Parathyroid adenoma (tissue), 2 donors: Measurements from ENCODE around the gene SLCO2A1.

ENCODE experiments used
- H2AFZ ChIP-seq: fragments of 300-600 bp; sonication (generic); one replicate; pipeline ENCODE4 v1.7.0; 2017; ENCODE audit warnings: antibody characterized with exemption, mild to moderate bottlenecking
- H3K27ac ChIP-seq: fragments of 300-600 bp; sonication (generic); one replicate; pipeline ENCODE4 v1.7.0; 2017
- H3K27me3 ChIP-seq: fragments of 300-600 bp; sonication (generic); one replicate; pipeline ENCODE4 v1.7.0; 2017; ENCODE audit warnings: low read length; ENCODE audit not compliant: control insufficient read depth, insufficient read depth
- H3K36me3 ChIP-seq: fragments of 300-600 bp; sonication (generic); one replicate; pipeline ENCODE4 v1.7.0; 2017; ENCODE audit warnings: low read length; ENCODE audit not compliant: control insufficient read depth, insufficient read depth
- H3K4me1 ChIP-seq: fragments of 300-600 bp; sonication (generic); one replicate; pipeline ENCODE4 v1.7.0; 2017; ENCODE audit warnings: control low read depth
- H3K4me2 ChIP-seq: fragments of 300-600 bp; sonication (generic); one replicate; pipeline ENCODE4 v1.7.0; 2017; ENCODE audit warnings: low read length
- H3K4me3 ChIP-seq: fragments of 300-600 bp; sonication (generic); one replicate; pipeline ENCODE4 v1.7.0; 2017; ENCODE audit warnings: low read depth, low read length
- H3K79me2 ChIP-seq: fragments of 300-600 bp; sonication (generic); one replicate; pipeline ENCODE4 v1.7.0; 2017; ENCODE audit warnings: control low read depth
- H3K9ac ChIP-seq: fragments of 300-600 bp; sonication (generic); one replicate; pipeline ENCODE4 v1.7.0; 2017; ENCODE audit warnings: mild to moderate bottlenecking
- H3K9me3 ChIP-seq: fragments of 300-600 bp; sonication (generic); one replicate; pipeline ENCODE4 v1.7.0; 2017; ENCODE audit warnings: low read length; ENCODE audit not compliant: control insufficient read depth
- TF ChIP-seq, protein P1 (sequence below): fragments of 300-600 bp; sonication (generic); IDR thresholded peaks from one replicate; pipeline ENCODE4 v1.7.0; 2017; ENCODE audit warnings: antibody characterized with exemption, mild to moderate bottlenecking
- donor health status: primary hyperparathyroidism.

The SLCO2A1 gene

DNA sequence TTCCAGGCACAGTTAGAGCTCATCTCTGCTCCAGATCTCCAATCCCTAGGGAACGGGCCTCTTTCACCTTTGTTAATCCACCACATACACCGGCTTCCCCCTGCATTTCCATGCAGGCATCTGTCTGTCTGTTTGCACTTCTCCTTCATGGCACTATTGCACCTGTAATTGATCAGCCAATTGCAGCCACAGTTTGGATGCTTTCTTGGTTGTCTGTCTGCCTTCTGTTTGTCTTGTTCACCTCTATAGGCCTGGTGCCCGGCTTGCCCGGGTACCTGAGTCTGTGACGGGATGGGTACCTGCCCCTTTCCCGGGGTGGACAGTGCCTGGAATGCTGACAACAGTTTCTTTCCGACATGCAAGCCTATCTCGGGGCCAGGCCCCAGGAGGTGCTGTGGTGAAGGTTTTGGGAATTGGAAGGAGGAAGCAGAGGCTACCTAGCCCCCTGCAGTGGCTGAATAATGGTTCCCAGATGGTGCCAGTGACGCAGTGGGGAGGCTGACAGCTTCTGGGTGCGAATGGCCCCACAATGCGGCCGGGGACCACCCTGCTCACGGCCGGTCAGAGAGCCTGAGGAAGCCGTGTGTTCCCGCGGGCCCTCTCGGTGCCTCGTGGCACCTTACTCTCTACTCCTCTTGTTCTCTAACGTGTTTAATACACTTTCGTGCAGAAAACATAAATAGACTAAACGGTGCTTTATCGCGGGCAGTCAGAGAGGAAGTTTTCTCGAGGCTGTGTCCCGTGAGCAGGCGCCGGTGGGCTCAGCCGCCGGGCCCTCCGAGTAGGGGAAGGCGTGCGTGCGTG lies 102.8 kb downstream of the SLCO2A1 start:
- Histone ChIP-seq H2AFZ (peak overlapping the region; percentile 93), H3K36me3 (no peaks in the 10 kb centered on the region), H3K79me2 (no peaks in the 10 kb centered on the region), H3K9me3 (no peaks in the 10 kb centered on the region), H3K4me3 (peak overlapping the region; percentile 43), H3K4me2 (peak overlapping the region; percentile 61), H3K27ac (no peak overlapping the region), H3K27me3 (no peaks in the 10 kb centered on the region), H3K4me1 (no peaks in the 10 kb centered on the region), H3K9ac (no peak overlapping the region)
- TF ChIP-seq, protein P1, sequence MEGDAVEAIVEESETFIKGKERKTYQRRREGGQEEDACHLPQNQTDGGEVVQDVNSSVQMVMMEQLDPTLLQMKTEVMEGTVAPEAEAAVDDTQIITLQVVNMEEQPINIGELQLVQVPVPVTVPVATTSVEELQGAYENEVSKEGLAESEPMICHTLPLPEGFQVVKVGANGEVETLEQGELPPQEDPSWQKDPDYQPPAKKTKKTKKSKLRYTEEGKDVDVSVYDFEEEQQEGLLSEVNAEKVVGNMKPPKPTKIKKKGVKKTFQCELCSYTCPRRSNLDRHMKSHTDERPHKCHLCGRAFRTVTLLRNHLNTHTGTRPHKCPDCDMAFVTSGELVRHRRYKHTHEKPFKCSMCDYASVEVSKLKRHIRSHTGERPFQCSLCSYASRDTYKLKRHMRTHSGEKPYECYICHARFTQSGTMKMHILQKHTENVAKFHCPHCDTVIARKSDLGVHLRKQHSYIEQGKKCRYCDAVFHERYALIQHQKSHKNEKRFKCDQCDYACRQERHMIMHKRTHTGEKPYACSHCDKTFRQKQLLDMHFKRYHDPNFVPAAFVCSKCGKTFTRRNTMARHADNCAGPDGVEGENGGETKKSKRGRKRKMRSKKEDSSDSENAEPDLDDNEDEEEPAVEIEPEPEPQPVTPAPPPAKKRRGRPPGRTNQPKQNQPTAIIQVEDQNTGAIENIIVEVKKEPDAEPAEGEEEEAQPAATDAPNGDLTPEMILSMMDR: no peak

DNA sequence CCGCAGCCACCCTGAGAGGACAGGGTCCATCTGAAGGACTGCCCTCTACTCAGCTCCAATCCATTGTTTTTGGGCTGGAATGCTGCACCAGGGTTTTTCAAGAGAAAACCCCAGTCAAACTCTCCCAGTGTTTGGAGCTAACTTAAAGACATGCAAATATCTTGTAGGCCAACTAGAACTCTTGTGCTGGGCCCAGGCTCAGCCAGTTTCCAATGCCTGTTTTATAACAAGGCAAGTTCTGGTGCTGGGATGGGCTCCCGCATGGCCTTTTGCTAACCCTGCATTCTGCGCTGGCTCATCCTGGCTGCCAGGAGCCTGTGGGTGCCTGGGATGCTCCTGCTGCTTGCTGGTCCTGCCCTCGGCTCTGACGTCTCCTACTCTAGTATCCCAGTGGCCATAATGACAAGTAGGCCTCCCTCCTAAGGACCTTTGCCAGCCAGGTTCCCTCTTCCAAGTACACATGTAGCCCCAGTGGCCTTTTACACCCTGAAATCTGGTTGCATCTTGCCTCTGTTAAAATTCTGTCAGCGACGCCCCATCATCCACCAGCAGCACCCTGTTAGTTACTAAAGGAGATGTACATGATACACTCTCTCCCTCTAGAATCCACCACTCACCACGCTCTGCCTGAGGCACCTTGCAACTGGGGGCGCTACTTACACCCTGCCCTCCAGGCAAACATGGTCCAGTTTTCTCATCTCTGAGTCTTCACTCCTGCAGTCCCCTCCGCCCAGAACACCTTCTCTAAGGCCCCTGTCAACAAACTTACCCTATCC lies 103.6 kb downstream of the SLCO2A1 start:
- Histone ChIP-seq H3K9me3 (no peaks in the 10 kb centered on the region), H3K4me2 (no peak overlapping the region), H3K79me2 (no peaks in the 10 kb centered on the region), H3K9ac (no peak overlapping the region), H3K4me3 (no peak overlapping the region), H3K27me3 (no peaks in the 10 kb centered on the region), H3K27ac (no peak overlapping the region), H3K36me3 (no peaks in the 10 kb centered on the region), H3K4me1 (no peaks in the 10 kb centered on the region), H2AFZ (peak overlapping the region; percentile 93)
- TF ChIP-seq, protein P1: no peak

DNA sequence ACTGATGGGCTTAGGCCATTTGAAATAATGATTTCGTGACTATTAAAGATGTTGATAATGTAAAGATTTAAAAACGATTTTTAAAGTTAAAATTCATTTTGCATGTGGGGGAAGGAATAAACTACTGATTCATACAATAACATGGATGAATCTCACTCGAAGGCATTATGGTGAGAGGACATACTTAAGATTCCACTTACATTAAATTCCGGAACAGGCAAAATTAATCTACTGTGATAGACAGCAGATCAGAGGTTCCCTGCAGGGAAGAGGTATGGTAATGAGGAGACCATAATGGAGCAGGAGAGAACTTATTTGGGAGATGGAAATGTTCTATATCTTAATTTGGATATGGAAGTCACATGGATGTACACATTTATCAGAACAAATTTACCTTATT lies 105.7 kb downstream of the SLCO2A1 start:
- TF ChIP-seq, protein P1: no peak
- H3K27ac ChIP-seq: no peak overlapping the region
- no peaks in the 10 kb centered on the region for H3K9me3 ChIP-seq
- no peaks in the 10 kb centered on the region for H3K4me1 ChIP-seq
- no peak overlapping the region for H3K9ac ChIP-seq
- no peaks in the 10 kb centered on the region for H3K27me3 ChIP-seq
- no peak overlapping the region for H3K4me3 ChIP-seq
- H3K79me2 ChIP-seq: no peaks in the 10 kb centered on the region
- H3K36me3 ChIP-seq: no peaks in the 10 kb centered on the region
- no peak overlapping the region for H2AFZ ChIP-seq
- no peak overlapping the region for H3K4me2 ChIP-seq

DNA sequence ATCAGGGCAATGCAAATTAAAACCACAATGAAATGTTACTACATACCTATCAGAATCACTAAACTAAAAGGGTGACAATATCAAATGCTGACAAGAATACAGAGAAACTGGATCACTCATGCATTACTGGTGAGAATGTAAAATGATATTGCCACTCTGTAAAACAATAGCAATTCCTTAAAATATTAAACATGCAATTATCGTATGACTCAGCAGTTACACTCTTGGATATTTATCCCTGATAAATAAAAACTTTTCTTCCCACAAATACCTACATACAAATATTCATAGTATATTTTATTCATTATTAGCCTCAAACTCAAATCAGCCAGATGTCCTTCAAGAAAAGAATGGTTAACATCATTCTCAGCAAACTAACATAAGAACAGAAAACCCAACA lies 108.1 kb downstream of the SLCO2A1 start:
- H3K9ac ChIP-seq: no peak overlapping the region
- TF ChIP-seq, protein P1: no peak
- H3K9me3 ChIP-seq: no peaks in the 10 kb centered on the region
- no peak overlapping the region for H3K4me3 ChIP-seq
- H3K4me2 ChIP-seq: no peak overlapping the region
- H3K27ac ChIP-seq: no peak overlapping the region
- H2AFZ ChIP-seq: no peak overlapping the region
- H3K27me3 ChIP-seq: no peaks in the 10 kb centered on the region
- no peaks in the 10 kb centered on the region for H3K4me1 ChIP-seq
- H3K79me2 ChIP-seq: no peaks in the 10 kb centered on the region
- H3K36me3 ChIP-seq: no peaks in the 10 kb centered on the region
